GM04504 (cell line): ENCODE results near the gene GABRA4.

Experiments
- DNase-seq: peaks from one replicate; pipeline ENCODE4 v3.0.0-alpha.2; 2012; ENCODE audit warnings: low read depth

The GABRA4 gene

DNA sequence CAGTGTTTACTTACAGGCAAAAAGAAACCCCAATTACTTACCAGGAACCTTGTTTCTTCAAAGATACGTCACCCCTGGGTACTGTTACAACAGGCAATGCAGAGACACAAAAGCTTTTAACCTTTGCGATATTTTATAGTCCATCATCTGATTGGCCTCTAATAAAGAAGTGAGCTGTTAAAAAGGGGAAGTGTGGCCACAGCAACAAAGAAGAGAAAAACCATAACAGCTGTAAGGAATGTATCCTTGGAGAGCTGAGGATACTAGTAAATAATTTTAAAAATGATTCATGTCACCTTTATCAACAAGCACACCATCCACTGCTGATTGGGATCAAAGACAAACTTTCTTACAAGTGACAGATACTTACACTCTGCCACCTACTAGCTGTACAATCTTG, 14.1 kb downstream of the GABRA4 start:
- no peak for DNase-seq

DNA sequence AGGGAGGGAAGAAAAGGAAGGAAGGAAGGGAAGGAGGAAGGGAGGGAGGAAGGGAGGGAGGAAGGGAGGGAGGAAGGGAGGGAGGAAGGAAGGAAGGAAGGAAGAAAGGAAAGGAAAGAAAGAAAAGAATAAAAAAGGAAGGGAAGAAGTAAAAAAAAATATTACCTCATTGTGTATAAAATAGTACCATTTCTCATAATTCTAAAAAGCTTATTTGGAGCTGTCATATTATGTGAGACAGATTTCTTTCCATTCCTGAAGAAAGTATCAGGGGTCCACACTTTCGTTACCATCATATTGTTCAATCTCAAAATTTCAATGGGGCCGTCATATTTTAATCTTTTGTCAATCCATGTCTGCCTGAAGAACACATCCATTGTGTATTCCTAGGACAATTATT, 16.1 kb downstream of the GABRA4 start:
- DNase-seq, result no peak

GRCh38 chr4:46975812-46976553, 17.4 kb downstream of the GABRA4 start:
- DNase-seq, result no peak

DNA sequence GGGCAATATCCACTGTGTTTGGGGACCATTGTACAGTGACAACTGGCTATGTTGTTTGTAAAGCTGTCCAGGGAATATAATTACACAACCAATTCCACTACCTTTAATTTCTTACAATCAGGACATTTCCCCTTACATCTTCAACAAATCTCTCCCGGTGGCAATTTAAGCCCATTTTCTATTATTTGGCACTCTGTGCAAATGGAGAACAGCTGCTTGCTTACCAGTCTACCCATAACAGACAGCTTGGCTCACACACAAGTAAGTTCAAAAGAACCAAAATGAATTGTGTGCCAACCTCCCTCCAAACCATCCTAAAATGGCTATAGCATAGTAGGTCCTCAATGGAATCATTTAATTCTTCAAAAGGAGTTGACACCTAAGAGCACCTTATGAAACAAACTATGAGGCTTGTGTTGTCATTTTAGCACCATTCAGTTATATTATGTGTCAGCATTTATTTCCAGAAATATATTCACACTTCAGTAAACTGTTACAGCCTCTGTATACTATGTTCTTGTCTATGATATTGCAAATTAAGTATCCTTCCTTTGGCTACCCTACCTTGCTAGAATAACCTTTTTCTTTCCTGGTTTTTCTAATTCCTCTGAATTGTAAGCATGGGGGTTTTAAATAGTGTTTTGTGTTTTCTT, 18.4 kb downstream of the GABRA4 start:
- no peak for DNase-seq

DNA sequence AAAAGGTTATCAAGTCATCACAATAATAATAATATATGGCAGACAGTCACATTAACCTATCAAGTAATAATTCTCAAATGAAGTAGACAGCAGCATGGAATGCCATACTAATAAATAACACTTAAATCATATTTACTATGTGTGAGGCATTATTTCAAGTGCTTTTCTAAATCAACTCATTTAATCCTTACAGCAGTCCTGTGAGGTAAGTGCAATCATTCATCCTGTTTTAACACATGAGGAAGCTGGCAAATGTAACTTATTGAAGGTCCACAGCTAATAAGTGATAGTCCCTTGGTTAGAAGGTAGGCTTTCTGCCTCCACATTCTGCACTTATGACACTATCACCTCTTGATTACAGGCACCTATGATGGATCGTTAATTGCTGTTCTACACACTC, 24.5 kb downstream of the GABRA4 start:
- no peak for DNase-seq

DNA sequence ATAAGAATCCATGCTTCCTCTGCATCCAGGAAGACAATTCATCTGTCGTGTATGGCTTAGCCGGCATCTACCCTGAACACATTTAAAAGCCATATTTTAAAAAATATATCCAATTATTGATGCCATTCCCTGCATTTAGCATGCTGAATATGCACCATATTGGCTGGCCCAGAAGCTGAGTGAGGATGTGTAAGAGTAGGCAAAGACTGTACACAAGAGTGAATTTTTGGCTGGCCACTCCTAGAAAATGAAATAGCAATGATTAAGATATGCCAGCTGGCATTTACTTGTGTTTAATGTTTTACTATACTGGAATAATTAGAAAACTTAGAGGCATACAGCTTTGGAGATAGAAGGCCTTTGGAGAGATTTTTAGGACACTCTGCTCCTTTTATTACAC, 25.8 kb downstream of the GABRA4 start:
- DNase-seq, result no peak

GRCh38 chr4:46958742-46959488, 34.5 kb downstream of the GABRA4 start:
- no peak for DNase-seq

DNA sequence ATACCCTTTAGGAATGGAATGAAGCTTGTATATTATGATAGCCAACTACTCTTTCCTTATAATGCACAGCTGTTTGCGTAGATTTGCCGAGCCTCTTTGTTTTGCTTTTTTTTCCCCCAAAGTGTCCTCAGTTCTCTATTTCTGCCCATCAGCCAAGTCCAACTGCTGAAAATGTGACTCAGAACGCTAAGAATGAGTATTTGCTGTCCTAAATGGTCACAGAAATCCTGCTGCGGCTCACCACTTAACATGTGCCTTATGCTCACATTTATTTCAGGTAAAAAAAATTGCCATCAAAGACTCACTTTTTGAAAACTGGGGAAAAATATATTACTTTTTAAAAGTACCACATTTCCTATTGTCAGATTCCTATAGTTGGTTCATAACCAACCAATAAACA, 36.9 kb downstream of the GABRA4 start:
- DNase-seq, result no peak

GRCh38 chr4:46955601-46956000, 37.8 kb downstream of the GABRA4 start:
- no peak for DNase-seq

DNA sequence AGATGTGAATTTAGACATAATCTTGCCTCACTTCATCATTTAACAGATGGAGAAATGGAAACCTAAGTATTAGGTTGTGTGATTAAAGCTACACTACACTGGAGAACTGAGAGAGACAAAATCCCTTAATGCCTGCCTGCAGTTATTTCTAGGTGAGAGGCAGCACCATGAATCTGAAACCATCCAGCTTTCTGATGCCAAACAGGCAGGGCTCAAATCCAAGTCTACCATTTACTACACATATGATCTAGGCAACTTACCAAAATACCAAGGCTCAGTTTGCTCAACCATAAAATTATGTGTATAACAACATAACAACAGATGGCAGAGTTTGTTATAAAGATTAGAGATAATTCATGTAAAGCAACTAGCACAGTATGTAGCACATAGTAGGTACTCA, 38.7 kb downstream of the GABRA4 start:
- DNase-seq, result no peak

- no peak for DNase-seq
Observed at GRCh38 chr4:46953564-46953963, 39.8 kb downstream of the GABRA4 start.

- DNase-seq, result no peak
Observed at GRCh38 chr4:46952451-46952850, 40.9 kb downstream of the GABRA4 start.

DNA sequence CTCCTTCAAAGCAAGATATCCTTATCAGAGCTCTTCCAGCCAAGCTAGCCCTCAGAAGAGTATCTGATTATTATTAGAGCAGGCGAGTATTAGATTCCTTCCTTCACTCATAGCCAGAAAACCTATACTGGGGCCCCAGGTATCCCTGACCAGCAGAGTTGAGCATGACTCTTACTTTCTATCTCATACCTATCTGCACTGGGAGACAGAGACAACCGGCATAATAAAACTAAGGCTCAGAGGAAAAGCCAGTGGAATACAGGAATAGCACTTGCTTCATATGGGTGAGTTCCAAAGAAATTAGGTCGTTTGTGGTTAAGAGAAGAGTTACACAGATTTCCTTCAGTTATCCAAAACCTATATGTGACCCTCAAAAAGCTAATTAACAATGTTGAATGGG, 42.6 kb downstream of the GABRA4 start:
- no peak for DNase-seq

- no peak for DNase-seq
Observed at GRCh38 chr4:46949822-46950221, 43.6 kb downstream of the GABRA4 start.

DNA sequence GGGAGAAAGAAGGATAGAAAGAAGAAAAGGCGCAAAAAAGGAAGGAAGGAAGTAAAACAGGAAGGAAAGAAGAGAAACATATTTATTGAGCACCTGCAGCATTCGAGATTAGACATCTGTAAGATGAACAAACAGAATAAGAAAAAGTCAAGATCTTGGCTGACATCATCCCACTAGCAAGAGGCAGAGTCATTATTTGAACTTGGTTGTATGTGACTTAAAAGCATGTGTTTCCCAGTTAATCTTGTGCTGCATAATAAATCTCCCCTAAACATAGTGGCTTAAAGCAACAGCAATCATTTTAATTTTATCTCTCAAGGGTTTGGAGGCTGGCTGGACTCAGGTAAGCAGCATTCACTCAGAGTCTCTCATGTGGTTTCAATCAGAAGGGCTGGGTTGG, 45.8 kb downstream of the GABRA4 start:
- DNase-seq, result no peak

DNA sequence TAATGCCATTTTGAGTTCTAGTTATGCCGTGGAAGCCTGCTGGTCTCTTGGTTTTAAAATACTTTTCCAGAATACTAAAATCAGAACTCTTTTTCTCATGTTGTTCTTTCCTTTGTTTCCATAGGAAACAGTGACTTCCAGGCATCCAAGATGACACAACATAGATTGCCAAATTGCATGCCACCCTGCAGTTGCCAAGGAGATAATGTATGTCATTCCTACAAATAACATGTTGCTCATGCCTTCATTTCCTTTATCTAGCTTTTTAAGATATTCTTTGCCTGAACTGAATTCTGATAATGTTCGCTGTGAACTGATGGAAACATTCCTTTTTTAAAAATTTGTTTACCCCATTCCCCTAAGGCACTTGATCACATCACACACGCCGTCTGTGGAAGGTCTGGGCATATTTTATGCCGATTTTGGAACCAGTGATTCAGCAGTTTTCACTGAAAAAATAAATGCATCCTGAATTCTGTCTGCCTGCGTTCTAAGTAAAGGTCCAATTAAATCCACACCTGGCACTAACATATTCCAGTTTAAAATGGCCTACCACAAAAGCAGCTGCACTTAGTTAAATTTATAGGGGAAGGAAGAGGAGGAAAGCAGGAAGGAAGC, 46.4 kb downstream of the GABRA4 start:
- DNase-seq, result no peak

GRCh38 chr4:46945062-46945461, 48.3 kb downstream of the GABRA4 start:
- DNase-seq, result no peak

GRCh38 chr4:46944345-46944744, 49.0 kb downstream of the GABRA4 start:
- no peak for DNase-seq

GRCh38 chr4:46937493-46937892, 55.9 kb downstream of the GABRA4 start:
- DNase-seq, result no peak

DNA sequence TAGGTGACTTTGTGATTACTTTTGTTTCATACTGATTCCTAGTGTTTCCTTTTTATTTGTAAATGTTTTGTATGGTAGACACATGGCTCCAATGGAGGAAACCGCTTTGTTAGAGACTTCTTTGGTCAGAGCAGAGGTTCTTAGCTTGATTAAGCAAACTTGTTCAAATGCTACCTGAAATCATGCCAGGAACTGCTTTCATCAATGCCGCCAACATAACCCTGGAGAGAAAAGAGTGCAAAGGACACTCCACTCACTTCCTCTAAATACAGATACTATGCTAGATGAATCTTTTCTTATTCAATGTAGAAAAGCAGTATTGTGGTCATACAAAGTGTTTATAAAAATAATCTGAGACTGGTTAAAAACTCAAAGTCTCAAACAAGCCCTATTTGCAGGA, 58.7 kb downstream of the GABRA4 start:
- no peak for DNase-seq

DNA sequence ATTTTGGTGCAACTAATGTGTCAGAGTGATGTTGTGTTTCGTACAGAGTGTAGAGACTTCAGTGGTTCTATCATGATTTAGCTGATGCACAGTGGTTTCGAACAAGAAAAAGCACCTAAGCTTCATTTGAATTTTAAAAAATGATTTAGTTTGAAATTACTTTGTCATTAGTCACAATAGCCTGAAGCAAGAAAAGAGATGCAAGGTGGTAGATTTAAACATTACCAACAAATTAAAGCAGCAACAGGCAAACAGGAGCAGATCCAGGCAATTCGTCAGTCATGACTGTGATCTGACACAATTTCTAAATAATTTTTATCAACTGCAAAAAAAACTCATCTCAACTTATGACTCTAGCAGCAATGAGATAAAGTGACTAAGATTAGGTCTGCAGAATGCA, 59.7 kb downstream of the GABRA4 start:
- DNase-seq, result no peak

GRCh38 chr4:46931981-46932380, 61.4 kb downstream of the GABRA4 start:
- no peak for DNase-seq

GRCh38 chr4:46930891-46931290, 62.5 kb downstream of the GABRA4 start:
- no peak for DNase-seq
